ENCODE measurements around the gene PCNX1.
A peak's percentile ranks its signal among the peaks of the same experiment; 100 is the strongest.
"Not testable (repeated sequence)": the region's sequence is repeated elsewhere in the genome, so short reads cannot be mapped to it uniquely, and the experiment has no call there.

PCNX1 gene

GRCh38 chr14:70917633-70918032, 10.4 kb downstream of the PCNX1 start:
- DNase-seq = no peak

GRCh38 chr14:70919774-70920173, 12.5 kb downstream of the PCNX1 start:
- DNase-seq = peak in 2 of 5 donors; percentile 11 to 16

GRCh38 chr14:70920608-70921007, 13.3 kb downstream of the PCNX1 start:
- DNase-seq = peak in 1 of 5 donors; percentile 16

- no peak for DNase-seq
These were observed 14.4 kb downstream of the PCNX1 start for GRCh38 chr14:70921669-70922068.

GRCh38 chr14:70924521-70924920, 17.3 kb downstream of the PCNX1 start:
- DNase-seq = no peak

GRCh38 chr14:70926235-70926830, 19.1 kb downstream of the PCNX1 start:
- DNase-seq = no peak

- no peak for DNase-seq
These were observed 23.7 kb downstream of the PCNX1 start for GRCh38 chr14:70931008-70931407.

- no peak for DNase-seq
These were observed 26.8 kb downstream of the PCNX1 start for GRCh38 chr14:70934084-70934483.

- peak in 1 of 5 donors; percentile 52 for DNase-seq
These were observed 27.4 kb downstream of the PCNX1 start for GRCh38 chr14:70934502-70935134.

- DNase-seq = no peak
These were observed 27.9 kb downstream of the PCNX1 start for GRCh38 chr14:70935135-70935534.

GRCh38 chr14:70939693-70940092, 32.4 kb downstream of the PCNX1 start:
- not testable (repeated sequence) for DNase-seq

- peak; percentile 40 to 80 (median 58) for DNase-seq
These were observed 34.5 kb downstream of the PCNX1 start for GRCh38 chr14:70941637-70942341.

- no peak for DNase-seq
These were observed 35.1 kb downstream of the PCNX1 start for GRCh38 chr14:70942342-70942706.

- DNase-seq = not testable (repeated sequence)
These were observed 35.5 kb downstream of the PCNX1 start for GRCh38 chr14:70942721-70943120.

GRCh38 chr14:70943838-70944237, 36.6 kb downstream of the PCNX1 start:
- DNase-seq = no peak

- DNase-seq = no peak
These were observed 40.5 kb downstream of the PCNX1 start for GRCh38 chr14:70947739-70948138.

- DNase-seq = no peak
These were observed 45.2 kb downstream of the PCNX1 start for GRCh38 chr14:70952485-70952884.

- no peak for DNase-seq
These were observed 46.8 kb downstream of the PCNX1 start for GRCh38 chr14:70954068-70954467.

- DNase-seq = peak in 4 of 5 donors; percentile 25 to 39 (median 32)
These were observed 48.6 kb downstream of the PCNX1 start for GRCh38 chr14:70955543-70956480.

- DNase-seq = no peak
These were observed 49.3 kb downstream of the PCNX1 start for GRCh38 chr14:70956511-70956910.

GRCh38 chr14:70957710-70958109, 50.5 kb downstream of the PCNX1 start:
- DNase-seq = no peak

GRCh38 chr14:70962935-70963334, 55.7 kb downstream of the PCNX1 start:
- DNase-seq = no peak

- DNase-seq = no peak
These were observed 57.2 kb downstream of the PCNX1 start for GRCh38 chr14:70964492-70964891.
